Brain microvascular endothelial cell (primary cell): ENCODE results near the gene IDH3A.

ENCODE experiments used
- DNase-seq: peaks from one replicate; pipeline ENCODE4 v3.0.0-alpha.2; 2020
- H3K27ac ChIP-seq: fragments of 250-450 bp; sonication (Bioruptor Pico); 2 replicates; pipeline ENCODE4 v1.5.1; 2020; ENCODE audit warnings: mild to moderate bottlenecking, moderate library complexity
- H3K27me3 ChIP-seq: fragments of 250-450 bp; sonication (Bioruptor Pico); replicated peaks from 2 replicates; pipeline ENCODE4 v1.5.1; 2020; ENCODE audit warnings: mild to moderate bottlenecking
- H3K36me3 ChIP-seq: fragments of 250-450 bp; sonication (Bioruptor Pico); replicated peaks from 2 replicates; pipeline ENCODE4 v1.5.1; 2020; ENCODE audit warnings: mild to moderate bottlenecking
- H3K4me3 ChIP-seq: 2 replicates; pipeline ENCODE4 v1.5.1; 2011; ENCODE audit warnings: low read depth, mild to moderate bottlenecking, control low read depth, low read length, moderate library complexity
- CTCF ChIP-seq: IDR thresholded peaks from 2 replicates; pipeline ENCODE4 v1.5.1; 2011; ENCODE audit warnings: low read depth, mild to moderate bottlenecking, moderate library complexity, low read length, control low read depth, inconsistent platforms; ENCODE audit errors: missing control alignments
- in situ Hi-C: cut with HindIII; loops from 2 replicates; pipeline ENCODE4 v1.10.0; 2017; ENCODE audit warnings: low sequenced_read_pairs, low pct_ligation_motif_present

Gene IDH3A

GRCh38 chr15:78130466-78131294, 18.5 kb upstream of the IDH3A start:
- Histone ChIP-seq H3K27ac (no peak overlapping the region), H3K27me3 (no peaks in the 10 kb centered on the region), H3K4me3 (peak overlapping the region; percentile 68), H3K36me3 (no peaks in the 10 kb centered on the region)
- no peak for DNase-seq
- no peak for TF ChIP-seq CTCF
- in situ Hi-C loops, result no loop called here

GRCh38 chr15:78131295-78132061, 17.7 kb upstream of the IDH3A start, which contains the start of gene CIB2:
Gene CIB2, minus strand, starts transcription at chr15:78131445. Its CDS starts 230 bp downstream, at chr15:78131215.
- Histone ChIP-seq H3K27me3 (no peaks in the 10 kb centered on the region), H3K27ac (no peak within 1 kb of the TSS), H3K36me3 (no peaks in the 10 kb centered on the region), H3K4me3 (peak within 1 kb of the TSS; percentile 68)
- TF ChIP-seq CTCF, result peak; percentile 34
- DNase-seq, result peak; percentile 13
- in situ Hi-C loops, result no loop called here

GRCh38 chr15:78133801-78134200, 15.4 kb upstream of the IDH3A start:
- H3K27ac ChIP-seq, result no peak overlapping the region
- TF ChIP-seq CTCF, result no peak
- no peaks in the 10 kb centered on the region for H3K36me3 ChIP-seq
- H3K4me3 ChIP-seq, result no peak overlapping the region
- no peaks in the 10 kb centered on the region for H3K27me3 ChIP-seq
- in situ Hi-C loops, result no loop called here
- DNase-seq, result no peak

GRCh38 chr15:78139578-78139977, 9.6 kb upstream of the IDH3A start:
- no peak overlapping the region for H3K27ac ChIP-seq
- DNase-seq, result no peak
- H3K27me3 ChIP-seq, result no peaks in the 10 kb centered on the region
- in situ Hi-C loops, result no loop called here
- no peak for TF ChIP-seq CTCF
- H3K36me3 ChIP-seq, result no peaks in the 10 kb centered on the region
- no peak overlapping the region for H3K4me3 ChIP-seq

GRCh38 chr15:78140292-78140691, 8.9 kb upstream of the IDH3A start:
- no peak for DNase-seq
- Histone ChIP-seq H3K4me3 (no peak overlapping the region), H3K36me3 (no peaks in the 10 kb centered on the region), H3K27me3 (no peaks in the 10 kb centered on the region), H3K27ac (no peak overlapping the region)
- in situ Hi-C loops, result no loop called here
- TF ChIP-seq CTCF, result no peak
